ENCODE measurements around the gene CERS5.

DNA sequence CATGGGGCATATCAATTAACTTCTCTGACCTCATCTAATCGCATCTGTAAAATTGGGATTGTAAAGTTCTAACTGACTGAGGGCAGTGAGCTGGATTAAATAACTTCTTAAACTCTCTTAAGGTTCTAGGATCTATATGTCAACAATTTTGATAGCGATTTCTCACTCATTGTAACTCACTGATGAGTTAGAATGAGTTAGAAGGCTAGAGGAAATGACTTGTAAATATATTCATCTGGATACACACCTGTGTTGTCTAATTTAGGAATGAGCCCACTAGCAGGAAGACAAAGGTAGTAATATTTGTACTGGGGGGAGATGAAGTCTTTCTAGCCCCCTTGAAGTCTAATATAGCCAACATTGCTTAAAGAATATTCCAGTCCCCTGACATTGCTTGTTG is 46.3 kb upstream of the CERS5 start:
- TF ChIP-seq POLR2A (IDR thresholded peaks at IDR 0.05) (no peak), CTCF (IDR thresholded peaks at IDR 0.05) (no peak)
